WTC11 (cell line): ENCODE measurements around the gene GRIN2A.

Experiments
- RELA ChIP-seq: sonication (generic); formaldehyde crosslinking; IDR thresholded peaks from 2 replicates; pipeline ENCODE4 v1.8.1; 2022; ENCODE audit warnings: missing genetic modification reagents, mild to moderate bottlenecking, borderline replicate concordance
- SP1 ChIP-seq: sonication (generic); formaldehyde crosslinking; conservative IDR thresholded peaks from 2 replicates; pipeline ENCODE4 v1.8.1; 2022; ENCODE audit warnings: missing genetic modification reagents
- TF ChIP-seq, protein P1 (sequence below): fragments of 200-600 bp; IDR thresholded peaks from 2 replicates; pipeline ENCODE4 v1.8.0; 2022; ENCODE audit warnings: antibody characterized with exemption

DNA sequence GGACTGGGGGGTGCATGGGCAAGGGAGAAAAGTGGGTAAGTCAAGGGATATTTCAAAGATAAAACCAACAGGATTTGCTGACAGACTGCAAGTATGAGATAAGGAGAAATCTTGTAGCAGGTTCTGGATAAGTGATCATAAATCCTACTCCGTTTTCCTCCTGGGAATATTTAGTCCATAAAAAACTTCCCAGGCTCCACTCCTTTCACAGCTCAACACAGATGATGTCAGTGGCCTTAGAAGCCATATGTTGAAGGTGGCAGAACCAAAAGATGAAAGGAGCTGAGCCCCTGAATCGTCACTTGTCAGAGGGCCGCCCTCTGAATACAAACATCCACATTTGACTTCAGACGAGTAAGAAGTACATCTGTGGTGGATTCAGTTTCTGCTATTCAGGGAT lies 71.7 kb downstream of the GRIN2A start:
- TF ChIP-seq RELA (no peak), SP1 (no peak)
- TF ChIP-seq, protein P1, sequence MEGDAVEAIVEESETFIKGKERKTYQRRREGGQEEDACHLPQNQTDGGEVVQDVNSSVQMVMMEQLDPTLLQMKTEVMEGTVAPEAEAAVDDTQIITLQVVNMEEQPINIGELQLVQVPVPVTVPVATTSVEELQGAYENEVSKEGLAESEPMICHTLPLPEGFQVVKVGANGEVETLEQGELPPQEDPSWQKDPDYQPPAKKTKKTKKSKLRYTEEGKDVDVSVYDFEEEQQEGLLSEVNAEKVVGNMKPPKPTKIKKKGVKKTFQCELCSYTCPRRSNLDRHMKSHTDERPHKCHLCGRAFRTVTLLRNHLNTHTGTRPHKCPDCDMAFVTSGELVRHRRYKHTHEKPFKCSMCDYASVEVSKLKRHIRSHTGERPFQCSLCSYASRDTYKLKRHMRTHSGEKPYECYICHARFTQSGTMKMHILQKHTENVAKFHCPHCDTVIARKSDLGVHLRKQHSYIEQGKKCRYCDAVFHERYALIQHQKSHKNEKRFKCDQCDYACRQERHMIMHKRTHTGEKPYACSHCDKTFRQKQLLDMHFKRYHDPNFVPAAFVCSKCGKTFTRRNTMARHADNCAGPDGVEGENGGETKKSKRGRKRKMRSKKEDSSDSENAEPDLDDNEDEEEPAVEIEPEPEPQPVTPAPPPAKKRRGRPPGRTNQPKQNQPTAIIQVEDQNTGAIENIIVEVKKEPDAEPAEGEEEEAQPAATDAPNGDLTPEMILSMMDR, result no peak
